Hematopoietic multipotent progenitor cell treated with erythropoietin and hydrocortisone succinate and interleukin-3 and kit ligand, for 8 days (in vitro differentiated cells): Measurements from ENCODE around the gene TMEM151A.

Experiments used
- DNase-seq: peaks from one replicate; pipeline ENCODE4 v3.0.0-alpha.2; 2015

Gene TMEM151A

GRCh38 chr11:66338276-66339161 is 46.8 kb downstream of the TMEM151A start:
- DNase-seq = no peak

GRCh38 chr11:66339162-66339675 is 47.5 kb downstream of the TMEM151A start:
- DNase-seq = no peak

GRCh38 chr11:66339686-66340483 is 48.2 kb downstream of the TMEM151A start:
- no peak for DNase-seq

GRCh38 chr11:66340596-66341501 is 49.2 kb downstream of the TMEM151A start:
- DNase-seq = no peak

GRCh38 chr11:66341502-66342126 is 49.9 kb downstream of the TMEM151A start:
- DNase-seq = no peak

- no peak for DNase-seq
Observed at GRCh38 chr11:66343176-66343575, 51.5 kb downstream of the TMEM151A start.

- DNase-seq = peak; percentile 95
Observed at GRCh38 chr11:66344550-66345315, 53.0 kb downstream of the TMEM151A start, which contains the start of gene BRMS1. BRMS1 (minus strand) TSS chr11:66345104; CDS start chr11:66342234, 2,870 bp downstream.

- DNase-seq = no peak
Observed at GRCh38 chr11:66345316-66345649, 53.6 kb downstream of the TMEM151A start.
